Mesodermal cell (in vitro differentiated cells): Measurements from ENCODE around the gene AP2A2.

Source experiments
- H3K27ac ChIP-seq: 2 replicates; pipeline ENCODE4 v1.7.0; 2013; ENCODE audit warnings: mild to moderate bottlenecking, low read depth, low read length, moderate library complexity; ENCODE audit not compliant: severe bottlenecking
- H3K36me3 ChIP-seq: 2 replicates; pipeline ENCODE4 v1.7.1; 2013; ENCODE audit warnings: mild to moderate bottlenecking, low read length, moderate library complexity; ENCODE audit not compliant: control insufficient read depth, insufficient read depth
- H3K4me1 ChIP-seq: one replicate; pipeline ENCODE4 v1.7.1; 2013; ENCODE audit warnings: mild to moderate bottlenecking, low read length; ENCODE audit not compliant: insufficient read depth, control insufficient read depth, poor library complexity, severe bottlenecking
- H3K4me3 ChIP-seq: 2 replicates; pipeline ENCODE4 v1.7.0; 2013; ENCODE audit warnings: low read length, control low read depth, mild to moderate bottlenecking; ENCODE audit not compliant: insufficient read depth, poor library complexity, severe bottlenecking; ENCODE audit errors: extremely low read depth
- H3K9me3 ChIP-seq: 2 replicates; pipeline ENCODE4 v1.7.1; 2013; ENCODE audit warnings: mild to moderate bottlenecking, low read length, moderate library complexity; ENCODE audit not compliant: control insufficient read depth
- WGBS, 2 experiments: methylation state at CpG; one replicate each; pipeline ENCODE4 v1.1.5; 2013; ENCODE audit warnings: missing lambda C conversion rate in 2 of 2; ENCODE audit not compliant: insufficient coverage in 2 of 2; 5-methylcytosine and 5-hydroxymethylcytosine counted together

The AP2A2 gene

GRCh38 chr11:976431-977160 lies 50.9 kb downstream of the AP2A2 start:
- H3K27ac ChIP-seq, result no peak overlapping the region
- WGBS, 2 experiments, result 93% methylated on average over 22 to 23 of the region's 26 CpGs
- H3K4me3 ChIP-seq, result no peak overlapping the region
- H3K36me3 ChIP-seq, result peaks cover 83% of the 10 kb centered on the region
- no peaks in the 10 kb centered on the region for H3K4me1 ChIP-seq
- no peaks in the 10 kb centered on the region for H3K9me3 ChIP-seq

- H3K36me3 ChIP-seq, result peaks cover 82% of the 10 kb centered on the region
- 96 to 97% methylated on average over 26 to 28 of the region's 28 CpGs for WGBS, 2 experiments
- H3K4me3 ChIP-seq, result no peak overlapping the region
- H3K4me1 ChIP-seq, result no peaks in the 10 kb centered on the region
- H3K27ac ChIP-seq, result no peak overlapping the region
- H3K9me3 ChIP-seq, result no peaks in the 10 kb centered on the region
These were observed 52.4 kb downstream of the AP2A2 start for GRCh38 chr11:977830-978720.

- WGBS, 2 experiments, result 95 to 96% methylated on average over 12 to 16 of the region's 16 CpGs
- no peaks in the 10 kb centered on the region for H3K4me1 ChIP-seq
- H3K4me3 ChIP-seq, result no peak overlapping the region
- H3K27ac ChIP-seq, result no peak overlapping the region
- H3K36me3 ChIP-seq, result peaks cover 79% of the 10 kb centered on the region
- no peaks in the 10 kb centered on the region for H3K9me3 ChIP-seq
These were observed 53.1 kb downstream of the AP2A2 start for GRCh38 chr11:978781-979180.

GRCh38 chr11:980438-981357 lies 55.0 kb downstream of the AP2A2 start:
- Histone ChIP-seq H3K4me3 (no peak overlapping the region), H3K36me3 (peaks cover 84% of the 10 kb centered on the region), H3K9me3 (no peaks in the 10 kb centered on the region), H3K4me1 (no peaks in the 10 kb centered on the region), H3K27ac (no peak overlapping the region)
- 97 to 98% methylated on average over 23 to 26 of the region's 26 CpGs for WGBS, 2 experiments

GRCh38 chr11:981764-982163 lies 56.1 kb downstream of the AP2A2 start:
- no peak overlapping the region for H3K27ac ChIP-seq
- H3K36me3 ChIP-seq, result peaks cover 86% of the 10 kb centered on the region
- no peak overlapping the region for H3K4me3 ChIP-seq
- no peaks in the 10 kb centered on the region for H3K9me3 ChIP-seq
- 98% methylated on average over 14 of the region's 14 CpGs for WGBS, 2 experiments
- H3K4me1 ChIP-seq, result no peaks in the 10 kb centered on the region

GRCh38 chr11:984546-984945 lies 58.9 kb downstream of the AP2A2 start:
- Histone ChIP-seq H3K27ac (no peak overlapping the region), H3K36me3 (peaks cover 86% of the 10 kb centered on the region)

GRCh38 chr11:985406-985805 lies 59.7 kb downstream of the AP2A2 start:
- WGBS, 2 experiments, result 92 to 97% methylated on average over 18 to 21 of the region's 21 CpGs
- H3K4me1 ChIP-seq, result no peaks in the 10 kb centered on the region
- H3K27ac ChIP-seq, result no peak overlapping the region
- peaks cover 94% of the 10 kb centered on the region for H3K36me3 ChIP-seq
- H3K4me3 ChIP-seq, result no peak overlapping the region
- no peaks in the 10 kb centered on the region for H3K9me3 ChIP-seq

More at GRCh38 chr11:984546-984945, 58.9 kb downstream of the AP2A2 start:
- no peaks in the 10 kb centered on the region for H3K9me3 ChIP-seq
- H3K4me1 ChIP-seq, result no peaks in the 10 kb centered on the region
- 95 to 99% methylated on average over 11 of the region's 15 CpGs for WGBS, 2 experiments
- H3K4me3 ChIP-seq, result no peak overlapping the region

- H3K4me3 ChIP-seq, result no peak overlapping the region
- H3K4me1 ChIP-seq, result no peaks in the 10 kb centered on the region
- no peak overlapping the region for H3K27ac ChIP-seq
- WGBS, 2 experiments, result 97% methylated on average over 20 of the region's 20 CpGs
- no peaks in the 10 kb centered on the region for H3K9me3 ChIP-seq
- H3K36me3 ChIP-seq, result peaks cover 90% of the 10 kb centered on the region
These were observed 60.2 kb downstream of the AP2A2 start for GRCh38 chr11:985848-986247.

- 95 to 96% methylated on average over 27 of the region's 28 CpGs for WGBS, 2 experiments
- H3K36me3 ChIP-seq, result peaks cover 88% of the 10 kb centered on the region
- no peak overlapping the region for H3K27ac ChIP-seq
- no peak overlapping the region for H3K4me3 ChIP-seq
- no peaks in the 10 kb centered on the region for H3K4me1 ChIP-seq
- no peaks in the 10 kb centered on the region for H3K9me3 ChIP-seq
These were observed 60.7 kb downstream of the AP2A2 start for GRCh38 chr11:986270-986951.

- Histone ChIP-seq H3K4me3 (no peak overlapping the region), H3K9me3 (no peaks in the 10 kb centered on the region), H3K27ac (no peak overlapping the region), H3K36me3 (peaks cover 86% of the 10 kb centered on the region), H3K4me1 (no peaks in the 10 kb centered on the region)
- WGBS, 2 experiments, result 91 to 95% methylated on average over 4 to 6 of the region's 9 CpGs
These were observed 61.3 kb downstream of the AP2A2 start for GRCh38 chr11:986952-987305.
